H1 (cell line): Measurements from ENCODE around the gene CR2. TPM values are rescaled to one million over a fixed set of nuclear protein-coding genes. Genes with fewer than 3 reads are reported as not detected.

Source experiments
- ATF2 ChIP-seq: IDR thresholded peaks from 2 replicates; pipeline ENCODE4 v1.6.1; 2012; ENCODE audit warnings: low read length, inconsistent platforms
- BRCA1 ChIP-seq: IDR thresholded peaks from 2 replicates; pipeline ENCODE4 v1.6.1; 2012; ENCODE audit warnings: low read depth, low read length, improper control_type of control experiment
- CHD1 ChIP-seq: IDR thresholded peaks from 2 replicates; pipeline ENCODE4 v1.6.1; 2012; ENCODE audit warnings: low read depth, low read length, improper control_type of control experiment
- CHD7 ChIP-seq: fragments of 300-600 bp; sonication (generic); IDR thresholded peaks from 2 replicates; pipeline ENCODE4 v1.7.1; 2012; ENCODE audit warnings: low read length, moderate library complexity, mild to moderate bottlenecking, inconsistent platforms; ENCODE audit not compliant: insufficient replicate concordance
- EGR1 ChIP-seq: IDR thresholded peaks from 2 replicates; pipeline ENCODE4 v1.6.1; 2011; ENCODE audit warnings: low read depth, low read length, borderline replicate concordance
- GABPA ChIP-seq: IDR thresholded peaks from 2 replicates; pipeline ENCODE4 v1.6.1; 2011; ENCODE audit warnings: mild to moderate bottlenecking, low read length, moderate library complexity, borderline replicate concordance; ENCODE audit not compliant: insufficient read depth
- MAFK ChIP-seq: IDR thresholded peaks from 2 replicates; pipeline ENCODE4 v1.6.1; 2012; ENCODE audit warnings: low read depth, mild to moderate bottlenecking, improper control_type of control experiment, low read length
- MAX ChIP-seq: IDR thresholded peaks from 2 replicates; pipeline ENCODE4 v1.6.1; 2012; ENCODE audit warnings: inconsistent platforms
- NANOG ChIP-seq: IDR thresholded peaks from 2 replicates; pipeline ENCODE4 v1.6.1; 2011; ENCODE audit warnings: low read length, low read depth, mild to moderate bottlenecking, inconsistent platforms; ENCODE audit not compliant: insufficient read depth, poor library complexity, severe bottlenecking
- SIRT6 ChIP-seq: IDR thresholded peaks from one replicate; pipeline ENCODE4 v1.7.1; 2012; ENCODE audit warnings: low read length, inconsistent platforms
- polyA plus RNA-seq, 7 experiments: library from polyadenylated mRNA; depleted of rRNA in 3 of 7; stranded (reverse) in 5 of 7; unstranded in 2 of 7; fragments of >200 nt in 5 of 7; fragments of 200-250 nt in 2 of 7; gene quantifications; 1 replicate in 5 of 7; 2 replicates in 1 of 7; 4 replicates in 1 of 7; pipeline versions ENCODE4 v1.2.1 to v1.2.3, GENCODE V29; 2011 to 2013; ENCODE audit warnings: missing spikeins in 2 of 7, mixed read lengths in 2 of 7
- total RNA-seq: library from RNA; stranded (reverse); fragmentation: NEBNext Ultra II Directional; extraction: Animal tissue kit (Norgen Biotek cat#: 25700); gene quantifications from 2 replicates; pipeline ENCODE4 v1.2.1, GENCODE V29; 2021

CR2 gene
- total and polyA plus RNA-seq, 2 of the 8 experiments (the other 6 are each of a cell fraction or from before 2014, with no cell fraction given): 1.7 to 3.0 TPM

- TF ChIP-seq CHD7 (no peak), GABPA (no peak), ATF2 (no peak), CHD1 (no peak), SIRT6 (no peak), NANOG (no peak), BRCA1 (no peak), MAX (no peak), MAFK (no peak), EGR1 (no peak)
These were observed 39.5 kb upstream of the CR2 start (continued) for GRCh38 chr1:207414606-207415108.
